ENCODE measurements around the gene CNTN5.

DNA sequence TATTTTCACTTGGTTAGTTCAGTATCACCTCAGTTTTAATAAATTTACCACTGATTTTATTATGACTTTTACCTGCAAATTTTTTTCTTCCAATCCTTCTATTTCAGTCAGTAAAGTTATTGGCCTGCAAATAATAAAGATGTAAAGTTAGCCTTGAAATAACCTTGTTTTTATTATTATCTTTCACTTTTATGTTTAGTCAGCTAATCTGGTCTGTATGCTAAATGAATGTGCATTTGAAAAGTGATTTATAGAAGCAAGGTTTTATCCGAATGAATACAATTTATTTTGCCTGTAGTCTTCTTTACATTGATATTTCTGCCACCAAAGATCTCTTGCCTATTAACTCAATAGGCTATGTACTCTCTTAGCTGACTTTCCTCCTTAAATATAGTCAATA is 425.7 kb downstream of the CNTN5 start:
- TF ChIP-seq, protein P1, sequence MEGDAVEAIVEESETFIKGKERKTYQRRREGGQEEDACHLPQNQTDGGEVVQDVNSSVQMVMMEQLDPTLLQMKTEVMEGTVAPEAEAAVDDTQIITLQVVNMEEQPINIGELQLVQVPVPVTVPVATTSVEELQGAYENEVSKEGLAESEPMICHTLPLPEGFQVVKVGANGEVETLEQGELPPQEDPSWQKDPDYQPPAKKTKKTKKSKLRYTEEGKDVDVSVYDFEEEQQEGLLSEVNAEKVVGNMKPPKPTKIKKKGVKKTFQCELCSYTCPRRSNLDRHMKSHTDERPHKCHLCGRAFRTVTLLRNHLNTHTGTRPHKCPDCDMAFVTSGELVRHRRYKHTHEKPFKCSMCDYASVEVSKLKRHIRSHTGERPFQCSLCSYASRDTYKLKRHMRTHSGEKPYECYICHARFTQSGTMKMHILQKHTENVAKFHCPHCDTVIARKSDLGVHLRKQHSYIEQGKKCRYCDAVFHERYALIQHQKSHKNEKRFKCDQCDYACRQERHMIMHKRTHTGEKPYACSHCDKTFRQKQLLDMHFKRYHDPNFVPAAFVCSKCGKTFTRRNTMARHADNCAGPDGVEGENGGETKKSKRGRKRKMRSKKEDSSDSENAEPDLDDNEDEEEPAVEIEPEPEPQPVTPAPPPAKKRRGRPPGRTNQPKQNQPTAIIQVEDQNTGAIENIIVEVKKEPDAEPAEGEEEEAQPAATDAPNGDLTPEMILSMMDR (IDR thresholded peaks at IDR 0.05) = no peak
- no peak for TF ChIP-seq POLR2A (IDR thresholded peaks at IDR 0.05)
